ENCODE results near the gene ECHS1. TPM values are rescaled to one million over a fixed set of nuclear protein-coding genes. Genes with fewer than 3 reads are reported as not detected.

ECHS1 gene
- total RNA-seq, 2 experiments from 2014 or later, result 47.0 to 48.5 TPM

DNA sequence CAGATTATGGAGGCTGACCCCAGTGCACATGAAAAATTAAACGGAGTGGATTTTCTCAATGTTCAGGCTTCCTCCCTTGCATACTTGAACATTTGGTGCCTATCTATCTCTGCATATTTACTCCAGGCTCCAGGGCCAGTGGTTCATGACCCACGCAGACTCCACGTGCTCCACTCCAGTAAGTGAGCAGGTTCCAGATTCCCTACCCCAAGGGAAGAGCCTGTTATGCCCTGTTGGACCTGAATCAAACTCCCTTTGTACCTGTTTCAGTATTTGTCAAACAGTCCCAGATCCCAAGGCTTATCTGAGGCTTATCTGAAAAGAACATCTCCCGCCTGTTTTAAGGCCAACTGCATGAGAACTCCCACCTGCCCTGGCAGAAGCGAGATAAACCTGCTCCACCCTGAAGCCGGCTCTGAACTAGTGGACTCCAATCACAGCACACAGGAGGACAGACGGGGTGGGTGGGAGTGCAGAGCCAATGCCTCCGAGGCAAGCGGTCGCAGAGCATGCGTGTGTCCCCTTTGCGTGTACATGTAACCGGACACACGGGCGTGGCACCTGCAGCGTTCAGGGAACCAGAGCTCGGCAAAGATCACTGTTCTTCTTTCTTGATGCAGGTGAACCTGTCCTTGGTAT lies 13.1 kb downstream of the ECHS1 start:
- no peaks in the 10 kb centered on the region for H3K9me3 Mint-ChIP-seq (ENCODE audit: insufficient read depth)
- peaks cover 14% of the 10 kb centered on the region for H3K36me3 Mint-ChIP-seq (ENCODE audit: low read depth)
- no peak overlapping the region for H3K27ac Mint-ChIP-seq
- no peak overlapping the region for H3K4me3 Mint-ChIP-seq
- H3K27me3 Mint-ChIP-seq (ENCODE audit: low read depth), result no peaks in the 10 kb centered on the region
- DNase-seq (no peak), ATAC-seq (no peak)
- CTCF ChIA-PET, result no interaction called here
- peaks cover 7% of the 10 kb centered on the region for H3K4me1 Mint-ChIP-seq (ENCODE audit: low read depth)
- POLR2A ChIA-PET, result no interaction called here

DNA sequence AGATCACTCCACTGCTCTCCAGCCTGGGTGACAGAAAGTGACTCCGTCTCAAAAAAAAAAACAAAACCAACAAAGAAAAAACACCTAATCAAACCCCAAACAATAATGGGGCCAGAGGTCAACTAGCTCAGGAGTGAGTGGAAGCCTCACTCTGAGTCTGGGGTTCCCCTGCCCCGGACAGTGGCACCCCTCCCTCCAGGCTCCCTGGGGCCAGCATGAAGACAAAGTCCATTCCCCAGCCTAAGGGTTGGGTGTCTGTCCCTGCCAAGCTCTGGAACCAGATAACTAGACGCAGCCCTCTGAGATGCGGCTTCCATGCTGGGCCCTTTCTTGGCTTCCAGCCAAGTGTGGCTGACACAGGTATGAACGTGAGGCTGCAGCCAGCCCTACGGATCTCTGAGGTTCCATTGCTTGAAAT lies 13.6 kb downstream of the ECHS1 start:
- DNase-seq (no peak), ATAC-seq (no peak)
- H3K9me3 Mint-ChIP-seq (ENCODE audit: insufficient read depth), result no peaks in the 10 kb centered on the region
- ChIA-PET POLR2A (no interaction called here), CTCF (interaction anchor here (1.0 kb wide), 1 partner anchor 30 kb away, joined by 5 read pairs; no protein-coding TSS in a partner anchor)
- H3K4me3 Mint-ChIP-seq, result no peak overlapping the region
- no peaks in the 10 kb centered on the region for H3K27me3 Mint-ChIP-seq (ENCODE audit: low read depth)
- no peak overlapping the region for H3K27ac Mint-ChIP-seq
- peaks cover 11% of the 10 kb centered on the region for H3K36me3 Mint-ChIP-seq (ENCODE audit: low read depth)
- H3K4me1 Mint-ChIP-seq (ENCODE audit: low read depth), result peaks cover 7% of the 10 kb centered on the region

- peaks cover 9% of the 10 kb centered on the region for H3K36me3 Mint-ChIP-seq (ENCODE audit: low read depth)
- ChIA-PET CTCF (interaction anchor here (1.0 kb wide), 1 partner anchor 29 kb away, joined by 5 read pairs; no protein-coding TSS in a partner anchor), POLR2A (no interaction called here)
- no peak overlapping the region for H3K4me3 Mint-ChIP-seq
- H3K27me3 Mint-ChIP-seq (ENCODE audit: low read depth), result no peaks in the 10 kb centered on the region
- no peak overlapping the region for H3K27ac Mint-ChIP-seq
- H3K9me3 Mint-ChIP-seq (ENCODE audit: insufficient read depth), result no peaks in the 10 kb centered on the region
- no peak for ATAC-seq
- no peak for DNase-seq
- peaks cover 7% of the 10 kb centered on the region for H3K4me1 Mint-ChIP-seq (ENCODE audit: low read depth)
Measured at GRCh38 chr10:133358925-133359310, 14.2 kb downstream of the ECHS1 start.

DNA sequence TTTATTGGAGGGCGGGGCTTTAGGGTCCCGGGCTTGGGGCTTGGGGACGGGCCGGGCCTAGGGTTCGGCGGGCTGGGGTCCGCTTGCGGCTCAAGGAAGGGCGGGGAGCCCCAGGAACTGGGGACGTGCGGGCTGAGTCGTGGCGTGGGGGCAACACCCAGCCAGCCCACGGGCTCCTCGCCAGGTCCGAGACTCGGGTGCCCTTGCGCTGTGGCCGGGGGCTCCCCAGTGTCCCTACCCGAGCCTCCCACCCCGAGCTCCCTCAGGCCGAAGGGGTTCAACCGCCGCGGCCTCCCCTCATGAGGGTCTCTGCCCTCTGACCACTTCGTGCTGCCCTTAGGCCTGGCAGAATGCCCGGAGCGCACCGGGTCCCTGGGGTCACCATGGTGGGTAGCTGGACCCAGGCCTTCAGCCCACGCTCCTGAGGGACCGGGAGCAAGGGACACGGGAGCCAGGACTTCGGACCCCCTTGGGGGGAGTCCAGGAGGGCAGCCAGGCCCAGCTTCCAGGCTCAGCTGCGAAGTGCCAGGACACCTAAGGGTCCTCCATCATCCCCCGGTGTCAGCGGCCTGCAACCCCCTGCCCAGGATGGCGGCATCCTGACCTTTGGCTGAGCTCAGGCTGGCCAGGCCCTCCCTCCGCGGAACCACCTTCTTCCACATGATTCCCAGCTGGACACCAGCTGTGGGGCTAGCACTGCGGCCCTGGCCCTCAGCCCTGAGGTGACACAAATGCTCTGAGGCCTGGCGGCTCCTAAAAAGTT lies 14.8 kb downstream of the ECHS1 start:
- Mint-ChIP-seq H3K27me3 (ENCODE audit: low read depth) (no peaks in the 10 kb centered on the region), H3K4me1 (ENCODE audit: low read depth) (peaks cover 7% of the 10 kb centered on the region), H3K36me3 (ENCODE audit: low read depth) (peaks cover 9% of the 10 kb centered on the region), H3K27ac (no peak overlapping the region), H3K9me3 (ENCODE audit: insufficient read depth) (no peaks in the 10 kb centered on the region), H3K4me3 (no peak overlapping the region)
- ChIA-PET CTCF (interaction anchor here (1.0 to 1.2 kb wide), 2 partner anchors 28 to 29 kb away, joined by 3 to 5 read pairs; no protein-coding TSS in a partner anchor), POLR2A (interaction anchor here (1.2 kb wide), 1 partner anchor 31 kb away, joined by 5 read pairs; no protein-coding TSS in a partner anchor)
- ATAC-seq (peak; percentile 24), DNase-seq (no peak)

- H3K4me3 Mint-ChIP-seq, result peak within 1 kb of the TSS; percentile 70
- CTCF ChIA-PET, result interaction anchor here (1.2 kb wide), 1 partner anchor 28 kb away, joined by 3 read pairs; no protein-coding TSS in a partner anchor
Measured at GRCh38 chr10:133357285-133358161, 15.6 kb downstream of the ECHS1 start, which contains the start of gene FUOM. FUOM (minus strand) TSS chr10:133358019; CDS start chr10:133358007, 12 bp downstream.

GRCh38 chr10:133356549-133357284 lies 16.4 kb downstream of the ECHS1 start:
- ATAC-seq (no peak), DNase-seq (no peak)
- Mint-ChIP-seq H3K4me1 (ENCODE audit: low read depth) (peaks cover 7% of the 10 kb centered on the region), H3K27ac (peak overlapping the region; percentile 11), H3K4me3 (peak overlapping the region; percentile 70), H3K9me3 (ENCODE audit: insufficient read depth) (no peaks in the 10 kb centered on the region), H3K27me3 (ENCODE audit: low read depth) (no peaks in the 10 kb centered on the region), H3K36me3 (ENCODE audit: low read depth) (peaks cover 4% of the 10 kb centered on the region)
- POLR2A ChIA-PET, result no interaction called here
- CTCF ChIA-PET, result no interaction called here

More at GRCh38 chr10:133357285-133358161, 15.6 kb downstream of the ECHS1 start, which contains the start of gene FUOM:
- Mint-ChIP-seq H3K9me3 (ENCODE audit: insufficient read depth) (no peaks in the 10 kb centered on the region), H3K27me3 (ENCODE audit: low read depth) (no peaks in the 10 kb centered on the region), H3K27ac (peak within 1 kb of the TSS; percentile 11), H3K36me3 (ENCODE audit: low read depth) (peaks cover 9% of the 10 kb centered on the region), H3K4me1 (ENCODE audit: low read depth) (peaks cover 7% of the 10 kb centered on the region)
- POLR2A ChIA-PET, result interaction anchor here (1.2 kb wide), 1 partner anchor 32 kb away, joined by 5 read pairs; no protein-coding TSS in a partner anchor
- DNase-seq (peak; percentile 75), ATAC-seq (peak; percentile 91)

DNA sequence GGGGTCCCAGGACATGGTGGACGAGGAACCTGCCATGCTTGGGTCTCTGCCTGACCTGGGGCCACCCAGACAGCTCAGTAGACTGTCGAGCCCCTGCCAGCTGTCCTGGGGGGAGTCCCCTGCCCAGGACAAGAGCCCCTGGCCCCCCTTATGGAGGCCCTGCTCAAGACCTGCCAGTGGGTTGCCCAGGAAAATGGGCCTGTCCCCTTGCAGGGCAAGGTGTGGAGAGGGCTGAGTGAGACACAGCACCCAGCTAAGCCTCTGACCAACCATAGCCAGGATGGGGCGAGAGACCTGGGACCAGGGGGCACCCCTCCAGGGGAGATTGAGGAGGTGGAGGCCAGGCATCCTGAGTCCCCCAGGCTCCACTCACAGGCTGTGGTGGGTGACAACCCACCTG lies 17.2 kb downstream of the ECHS1 start:
- Mint-ChIP-seq H3K27ac (no peak overlapping the region), H3K36me3 (ENCODE audit: low read depth) (no peaks in the 10 kb centered on the region), H3K27me3 (ENCODE audit: low read depth) (no peaks in the 10 kb centered on the region), H3K9me3 (ENCODE audit: insufficient read depth) (no peaks in the 10 kb centered on the region), H3K4me3 (peak overlapping the region; percentile 45), H3K4me1 (ENCODE audit: low read depth) (peaks cover 6% of the 10 kb centered on the region)
- POLR2A ChIA-PET, result interaction anchor here (1.1 kb wide), 1 partner anchor 78 kb away, joined by 4 read pairs; no protein-coding TSS in a partner anchor
- no peak for DNase-seq
- no peak for ATAC-seq
- CTCF ChIA-PET, result no interaction called here

GRCh38 chr10:133355266-133355665 lies 17.9 kb downstream of the ECHS1 start:
- Mint-ChIP-seq H3K27ac (no peak overlapping the region), H3K4me3 (no peak overlapping the region), H3K9me3 (ENCODE audit: insufficient read depth) (no peaks in the 10 kb centered on the region), H3K36me3 (ENCODE audit: low read depth) (no peaks in the 10 kb centered on the region), H3K27me3 (ENCODE audit: low read depth) (no peaks in the 10 kb centered on the region), H3K4me1 (ENCODE audit: low read depth) (peaks cover 6% of the 10 kb centered on the region)
- ATAC-seq (no peak), DNase-seq (no peak)
- POLR2A ChIA-PET, result interaction anchor here (1.1 kb wide), 1 partner anchor 78 kb away, joined by 4 read pairs; no protein-coding TSS in a partner anchor
- CTCF ChIA-PET, result interaction anchor here (2.8 kb wide), 1 partner anchor 25 kb away, joined by 10 read pairs; no protein-coding TSS in a partner anchor

DNA sequence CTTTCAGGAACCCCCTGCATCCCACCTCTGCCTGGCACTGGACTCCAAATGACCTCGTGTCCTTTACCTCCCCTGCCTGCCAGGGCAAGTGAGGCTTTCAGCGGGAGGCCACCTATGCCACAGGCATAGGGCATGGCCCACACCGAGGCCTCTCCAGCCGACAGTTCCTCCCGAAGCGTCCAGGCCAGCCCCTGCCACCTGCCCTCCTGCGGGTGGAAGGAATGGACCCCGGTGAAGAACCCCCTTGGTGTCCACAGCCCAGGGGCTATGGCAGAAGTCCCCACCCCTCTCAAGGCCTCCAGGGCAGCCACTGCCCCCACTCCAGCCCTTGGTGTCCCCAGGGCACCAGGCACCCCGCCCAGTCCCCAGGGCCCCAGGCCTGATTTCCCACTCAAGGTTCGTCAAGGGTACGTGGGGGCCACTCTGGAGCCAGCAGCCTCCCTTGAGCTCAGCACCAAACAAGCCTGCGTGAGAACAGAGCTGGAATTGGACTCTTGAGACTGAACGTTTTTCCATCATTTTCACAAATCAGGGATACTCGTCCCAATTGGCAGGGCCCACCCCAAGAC lies 18.4 kb downstream of the ECHS1 start:
- Mint-ChIP-seq H3K27ac (no peak overlapping the region), H3K9me3 (ENCODE audit: insufficient read depth) (no peaks in the 10 kb centered on the region), H3K4me3 (no peak overlapping the region), H3K36me3 (ENCODE audit: low read depth) (no peaks in the 10 kb centered on the region), H3K27me3 (ENCODE audit: low read depth) (no peaks in the 10 kb centered on the region), H3K4me1 (ENCODE audit: low read depth) (peaks cover 6% of the 10 kb centered on the region)
- POLR2A ChIA-PET, result interaction anchor here (1.1 kb wide), 1 partner anchor 77 kb away, joined by 4 read pairs; no protein-coding TSS in a partner anchor
- ATAC-seq (no peak), DNase-seq (no peak)
- CTCF ChIA-PET, result interaction anchor here (2.8 kb wide), 1 partner anchor 25 kb away, joined by 10 read pairs; no protein-coding TSS in a partner anchor

GRCh38 chr10:133353988-133354605 lies 19.1 kb downstream of the ECHS1 start:
- POLR2A ChIA-PET, result no interaction called here
- H3K36me3 Mint-ChIP-seq (ENCODE audit: low read depth), result no peaks in the 10 kb centered on the region
- no peaks in the 10 kb centered on the region for H3K9me3 Mint-ChIP-seq (ENCODE audit: insufficient read depth)
- DNase-seq (no peak), ATAC-seq (no peak)
- peaks cover 3% of the 10 kb centered on the region for H3K27me3 Mint-ChIP-seq (ENCODE audit: low read depth)
- H3K4me3 Mint-ChIP-seq, result no peak overlapping the region
- no peak overlapping the region for H3K27ac Mint-ChIP-seq
- peaks cover 6% of the 10 kb centered on the region for H3K4me1 Mint-ChIP-seq (ENCODE audit: low read depth)
- CTCF ChIA-PET, result interaction anchor here (2.8 kb wide), 1 partner anchor 24 kb away, joined by 10 read pairs; no protein-coding TSS in a partner anchor

All from activated CD8-positive, alpha-beta T cell treated with anti-CD3 and anti-CD28 coated beads, Interleukin-2, amount 10 ng/mL, durations not matched to agents 7 days and 5 days (primary cell).